GM19455 (cell line): ENCODE measurements around the gene PLTP.

Experiments
- ATAC-seq: cut with Tn5 transposase; IDR thresholded peaks from one replicate; pipeline ENCODE4 v1.9.1; 2021; ENCODE audit not compliant: unreplicated experiment

PLTP gene

DNA sequence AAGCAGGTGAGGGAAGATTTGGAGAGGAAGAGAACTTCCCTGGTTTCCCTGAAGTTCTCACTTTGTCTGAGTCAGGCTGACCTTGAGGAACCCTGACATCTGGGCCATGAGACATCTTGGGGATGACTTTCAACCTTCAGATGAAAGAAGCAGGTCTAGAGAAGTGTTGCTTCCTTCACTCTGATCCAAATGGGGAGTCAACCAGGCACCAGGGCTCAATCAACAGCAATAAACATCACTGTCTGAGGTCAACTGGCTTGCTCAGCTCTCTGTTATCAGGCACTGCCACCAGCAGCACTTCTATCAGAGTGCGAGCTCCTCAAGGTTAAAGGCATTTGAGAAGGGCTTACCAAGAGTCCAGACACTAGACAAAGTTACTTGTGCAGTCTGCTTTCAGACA lies 61.0 kb downstream of the PLTP start:
- ATAC-seq, result no peak

- ATAC-seq, result no peak
Measured at GRCh38 chr20:45850238-45850637, 61.7 kb downstream of the PLTP start.

GRCh38 chr20:45848969-45849582 lies 62.9 kb downstream of the PLTP start:
- no peak for ATAC-seq
